ENCODE results near the gene DPRX.

The DPRX gene

GRCh38 chr19:53631949-53632407, at the start of gene DPRX:
Gene DPRX, plus strand, starts transcription at chr19:53631999. Its CDS starts 108 bp downstream, at chr19:53632107.
- Histone ChIP-seq H3K4me3 (ENCODE audit: insufficient read length, low read depth) (no peak within 1 kb of the TSS), H3K4me1 (ENCODE audit: insufficient read depth, insufficient read length) (no peaks in the 10 kb centered on the region), H3K27me3 (ENCODE audit: insufficient read depth, insufficient read length) (no peaks in the 10 kb centered on the region), H3K36me3 (ENCODE audit: insufficient read depth, insufficient read length, low read length) (no peaks in the 10 kb centered on the region), H3K9ac (ENCODE audit: insufficient read length, low read depth) (no peak within 1 kb of the TSS), H3K9me3 (ENCODE audit: insufficient read depth, low read length) (no peaks in the 10 kb centered on the region)
- no peak for DNase-seq (ENCODE audit: low read depth, low spot score)
- no peak for TF ChIP-seq SUZ12 (IDR thresholded peaks at IDR 0.05; ENCODE audit: extremely low read depth, insufficient read depth, insufficient read length)
- no peak for TF ChIP-seq YY1 (IDR thresholded peaks at IDR 0.05; ENCODE audit: insufficient read depth, insufficient read length)
- TF ChIP-seq ZNF274 (IDR thresholded peaks at IDR 0.05; ENCODE audit: low read depth, low read length): no peak

DNA sequence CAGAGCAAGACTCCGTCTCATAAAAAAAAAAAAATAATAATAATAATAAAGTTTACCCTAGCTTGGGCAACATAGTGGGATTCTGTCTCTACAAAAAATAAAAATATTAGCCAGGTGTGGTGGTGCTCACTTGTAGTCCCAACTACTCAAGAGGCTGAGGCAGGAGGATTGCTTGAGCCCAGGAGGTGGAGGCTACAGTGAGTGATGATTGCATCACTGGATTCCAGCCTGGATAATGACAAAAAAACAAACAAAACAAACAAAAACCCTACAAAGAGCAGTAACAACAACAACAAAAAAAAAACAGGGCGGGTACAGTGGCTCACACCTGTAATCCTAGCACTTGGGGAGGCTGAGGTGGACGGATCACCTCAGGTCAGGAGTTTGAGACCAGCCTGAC, 48.6 kb upstream of the DPRX start:
- peaks cover 30% of the 10 kb centered on the region for H3K9me3 ChIP-seq (ENCODE audit: insufficient read depth, low read length)
- TF ChIP-seq ZNF274 (IDR thresholded peaks at IDR 0.05; ENCODE audit: low read depth, low read length) (no peak), SUZ12 (IDR thresholded peaks at IDR 0.05; ENCODE audit: extremely low read depth, insufficient read depth, insufficient read length) (no peak), YY1 (IDR thresholded peaks at IDR 0.05; ENCODE audit: insufficient read depth, insufficient read length) (no peak)
- H3K36me3 ChIP-seq (ENCODE audit: insufficient read depth, insufficient read length, low read length): peaks cover 7% of the 10 kb centered on the region

GRCh38 chr19:53586277-53586691, 45.5 kb upstream of the DPRX start:
- Histone ChIP-seq H3K9ac (ENCODE audit: insufficient read length, low read depth) (no peak overlapping the region), H3K36me3 (ENCODE audit: insufficient read depth, insufficient read length, low read length) (no peaks in the 10 kb centered on the region), H3K4me3 (ENCODE audit: insufficient read length, low read depth) (no peak overlapping the region), H3K4me1 (ENCODE audit: insufficient read depth, insufficient read length) (no peaks in the 10 kb centered on the region), H3K27me3 (ENCODE audit: insufficient read depth, insufficient read length) (no peaks in the 10 kb centered on the region), H3K9me3 (ENCODE audit: insufficient read depth, low read length) (peaks cover 8% of the 10 kb centered on the region; the same call in 1 of the 2 replicates)
- DNase-seq (ENCODE audit: low read depth, low spot score): no peak
- TF ChIP-seq SUZ12 (IDR thresholded peaks at IDR 0.05; ENCODE audit: extremely low read depth, insufficient read depth, insufficient read length) (no peak), YY1 (IDR thresholded peaks at IDR 0.05; ENCODE audit: insufficient read depth, insufficient read length) (no peak), ZNF274 (IDR thresholded peaks at IDR 0.05; ENCODE audit: low read depth, low read length) (no peak)

More for the DNA sequence above, 48.6 kb upstream of the DPRX start:
- H3K4me3 ChIP-seq (ENCODE audit: insufficient read length, low read depth): no peak overlapping the region
- H3K4me1 ChIP-seq (ENCODE audit: insufficient read depth, insufficient read length): no peaks in the 10 kb centered on the region
- no peak overlapping the region for H3K9ac ChIP-seq (ENCODE audit: insufficient read length, low read depth)
- DNase-seq (ENCODE audit: low read depth, low spot score): no peak
- H3K27me3 ChIP-seq (ENCODE audit: insufficient read depth, insufficient read length): no peaks in the 10 kb centered on the region

DNA sequence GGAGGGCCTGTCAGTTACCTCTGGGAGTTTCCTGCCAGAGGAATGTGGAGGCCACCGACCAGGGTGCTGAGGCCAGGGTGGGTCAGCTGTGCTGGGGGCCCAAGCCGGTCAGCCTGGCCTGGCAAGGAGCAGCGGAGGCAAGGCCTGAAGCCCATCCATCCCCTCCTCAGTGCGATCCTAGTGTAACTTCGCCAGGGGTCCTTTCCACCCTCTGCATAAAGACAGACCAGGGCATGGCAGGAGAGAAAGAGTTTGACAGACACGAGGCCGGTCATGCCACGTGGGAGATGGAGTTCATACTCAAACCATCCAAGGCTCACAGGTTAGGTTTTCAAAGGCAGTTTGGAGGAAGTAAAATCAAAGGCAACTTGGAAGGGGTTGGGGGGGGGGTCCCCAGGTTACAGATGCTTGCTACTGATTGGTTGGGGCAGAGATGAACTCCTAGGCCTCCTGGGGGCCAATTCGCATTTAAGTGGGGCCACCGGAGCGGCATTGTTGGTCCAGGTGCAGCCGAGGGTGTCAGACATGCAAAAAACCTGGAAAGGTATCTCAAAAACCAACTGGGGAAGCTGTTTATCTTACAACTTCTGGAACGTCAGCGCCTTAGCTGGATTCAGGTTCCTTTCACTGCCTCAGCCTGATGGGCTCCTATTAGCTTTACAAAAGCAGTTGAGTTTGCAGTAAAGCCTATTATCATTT, 36.8 kb upstream of the DPRX start:
- DNase-seq (ENCODE audit: low read depth, low spot score): peak; percentile 89
- Histone ChIP-seq H3K36me3 (ENCODE audit: insufficient read depth, insufficient read length, low read length) (no peaks in the 10 kb centered on the region), H3K4me1 (ENCODE audit: insufficient read depth, insufficient read length) (peaks cover 17% of the 10 kb centered on the region), H3K4me3 (ENCODE audit: insufficient read length, low read depth) (no peak overlapping the region), H3K9me3 (ENCODE audit: insufficient read depth, low read length) (no peaks in the 10 kb centered on the region), H3K9ac (ENCODE audit: insufficient read length, low read depth) (peak overlapping the region; percentile 83), H3K27me3 (ENCODE audit: insufficient read depth, insufficient read length) (no peaks in the 10 kb centered on the region)
- TF ChIP-seq YY1 (IDR thresholded peaks at IDR 0.05; ENCODE audit: insufficient read depth, insufficient read length): no peak
- no peak for TF ChIP-seq ZNF274 (IDR thresholded peaks at IDR 0.05; ENCODE audit: low read depth, low read length)
- no peak for TF ChIP-seq SUZ12 (IDR thresholded peaks at IDR 0.05; ENCODE audit: extremely low read depth, insufficient read depth, insufficient read length)

- Histone ChIP-seq H3K27me3 (ENCODE audit: insufficient read depth, insufficient read length) (no peaks in the 10 kb centered on the region), H3K9ac (ENCODE audit: insufficient read length, low read depth) (peak overlapping the region; percentile 74), H3K4me1 (ENCODE audit: insufficient read depth, insufficient read length) (peaks cover 17% of the 10 kb centered on the region), H3K9me3 (ENCODE audit: insufficient read depth, low read length) (no peaks in the 10 kb centered on the region), H3K36me3 (ENCODE audit: insufficient read depth, insufficient read length, low read length) (no peaks in the 10 kb centered on the region), H3K4me3 (ENCODE audit: insufficient read length, low read depth) (peak overlapping the region; percentile 15)
- TF ChIP-seq ZNF274 (IDR thresholded peaks at IDR 0.05; ENCODE audit: low read depth, low read length) (no peak), YY1 (IDR thresholded peaks at IDR 0.05; ENCODE audit: insufficient read depth, insufficient read length) (no peak), SUZ12 (IDR thresholded peaks at IDR 0.05; ENCODE audit: extremely low read depth, insufficient read depth, insufficient read length) (no peak)
- DNase-seq (ENCODE audit: low read depth, low spot score): no peak
These were observed 36.3 kb upstream of the DPRX start for GRCh38 chr19:53595510-53595867.

GRCh38 chr19:53596056-53596455, 35.7 kb upstream of the DPRX start:
- Histone ChIP-seq H3K9me3 (ENCODE audit: insufficient read depth, low read length) (no peaks in the 10 kb centered on the region), H3K27me3 (ENCODE audit: insufficient read depth, insufficient read length) (no peaks in the 10 kb centered on the region), H3K36me3 (ENCODE audit: insufficient read depth, insufficient read length, low read length) (no peaks in the 10 kb centered on the region), H3K9ac (ENCODE audit: insufficient read length, low read depth) (peak overlapping the region; percentile 74), H3K4me3 (ENCODE audit: insufficient read length, low read depth) (peak overlapping the region; percentile 21), H3K4me1 (ENCODE audit: insufficient read depth, insufficient read length) (peaks cover 19% of the 10 kb centered on the region)
- DNase-seq (ENCODE audit: low read depth, low spot score): no peak
- TF ChIP-seq ZNF274 (IDR thresholded peaks at IDR 0.05; ENCODE audit: low read depth, low read length): no peak
- TF ChIP-seq SUZ12 (IDR thresholded peaks at IDR 0.05; ENCODE audit: extremely low read depth, insufficient read depth, insufficient read length): no peak
- no peak for TF ChIP-seq YY1 (IDR thresholded peaks at IDR 0.05; ENCODE audit: insufficient read depth, insufficient read length)

GRCh38 chr19:53597023-53597422, 34.8 kb upstream of the DPRX start:
- Histone ChIP-seq H3K9ac (ENCODE audit: insufficient read length, low read depth) (no peak overlapping the region), H3K27me3 (ENCODE audit: insufficient read depth, insufficient read length) (no peaks in the 10 kb centered on the region), H3K9me3 (ENCODE audit: insufficient read depth, low read length) (no peaks in the 10 kb centered on the region), H3K4me3 (ENCODE audit: insufficient read length, low read depth) (no peak overlapping the region), H3K36me3 (ENCODE audit: insufficient read depth, insufficient read length, low read length) (no peaks in the 10 kb centered on the region), H3K4me1 (ENCODE audit: insufficient read depth, insufficient read length) (peaks cover 19% of the 10 kb centered on the region)
- no peak for DNase-seq (ENCODE audit: low read depth, low spot score)
- TF ChIP-seq ZNF274 (IDR thresholded peaks at IDR 0.05; ENCODE audit: low read depth, low read length) (no peak), SUZ12 (IDR thresholded peaks at IDR 0.05; ENCODE audit: extremely low read depth, insufficient read depth, insufficient read length) (no peak), YY1 (IDR thresholded peaks at IDR 0.05; ENCODE audit: insufficient read depth, insufficient read length) (no peak)

Data from NT2/D1 (cell line).